ENCODE data around the gene CACNA2D1. TPM values are rescaled to one million over a fixed set of nuclear protein-coding genes. Genes with fewer than 3 reads are reported as not detected.

The CACNA2D1 gene
- total RNA-seq, 3 donors from 2014 or later (not counting 1 experiment from before 2014, with no cell fraction given), result not detected

- no peaks in the 10 kb centered on the region for H3K4me1 Mint-ChIP-seq
- no peak for DNase-seq
- Histone ChIP-seq H3K9me3 (ENCODE audit: control insufficient read depth, insufficient read depth, low read length) (peaks cover 6% of the 10 kb centered on the region), H3K4me1 (ENCODE audit: control insufficient read depth, insufficient read depth, low read length) (no peaks in the 10 kb centered on the region), H3K4me3 (ENCODE audit: low read length) (no peak overlapping the region), H3K27me3 (ENCODE audit: control insufficient read depth, insufficient read depth, low read length) (no peaks in the 10 kb centered on the region), H3K36me3 (ENCODE audit: control insufficient read depth, insufficient read depth, low read length) (no peaks in the 10 kb centered on the region), H3K27ac (ENCODE audit: low read length) (no peak overlapping the region)
- no peaks in the 10 kb centered on the region for H3K36me3 Mint-ChIP-seq
- H3K27me3 Mint-ChIP-seq (ENCODE audit: low read depth in 2 of 2), result no peaks in the 10 kb centered on the region
- no peak overlapping the region for H3K27ac Mint-ChIP-seq
- WGBS (ENCODE audit: insufficient coverage), result no CpG with 5 or more reads among the region's 2 CpGs
- intact Hi-C loops (cut with micrococcal nuclease), result no loop called here
- H3K4me3 Mint-ChIP-seq, result no peak overlapping the region
- H3K9me3 Mint-ChIP-seq, result peaks cover 14 to 17% of the 10 kb centered on the region in 2 donors
- no peak for ATAC-seq
- TF ChIP-seq CTCF (IDR thresholded peaks at IDR 0.05), result no peak
Measured at GRCh38 chr7:81944058-81944457, 499.5 kb downstream of the CACNA2D1 start.

GRCh38 chr7:81937091-81937490, 506.5 kb downstream of the CACNA2D1 start:
- Histone ChIP-seq H3K4me3 (ENCODE audit: low read length) (no peak overlapping the region), H3K36me3 (ENCODE audit: control insufficient read depth, insufficient read depth, low read length) (no peaks in the 10 kb centered on the region), H3K9me3 (ENCODE audit: control insufficient read depth, insufficient read depth, low read length) (no peaks in the 10 kb centered on the region), H3K27me3 (ENCODE audit: control insufficient read depth, insufficient read depth, low read length) (no peaks in the 10 kb centered on the region), H3K4me1 (ENCODE audit: control insufficient read depth, insufficient read depth, low read length) (no peaks in the 10 kb centered on the region), H3K27ac (ENCODE audit: low read length) (no peak overlapping the region)
- ATAC-seq, result no peak
- H3K36me3 Mint-ChIP-seq, result no peaks in the 10 kb centered on the region
- DNase-seq, result no peak
- no peak overlapping the region for H3K4me3 Mint-ChIP-seq
- H3K27me3 Mint-ChIP-seq (ENCODE audit: low read depth in 2 of 2), result no peaks in the 10 kb centered on the region
- H3K4me1 Mint-ChIP-seq, result no peaks in the 10 kb centered on the region
- no peak for TF ChIP-seq CTCF (IDR thresholded peaks at IDR 0.05)
- H3K27ac Mint-ChIP-seq, result no peak overlapping the region
- intact Hi-C loops (cut with micrococcal nuclease), result no loop called here
- H3K9me3 Mint-ChIP-seq, result peaks cover 13 to 17% of the 10 kb centered on the region in 2 donors

GRCh38 chr7:81934596-81935301, 508.8 kb downstream of the CACNA2D1 start:
- no peaks in the 10 kb centered on the region for H3K27me3 Mint-ChIP-seq (ENCODE audit: low read depth in 2 of 2)
- Histone ChIP-seq H3K27me3 (ENCODE audit: control insufficient read depth, insufficient read depth, low read length) (no peaks in the 10 kb centered on the region), H3K9me3 (ENCODE audit: control insufficient read depth, insufficient read depth, low read length) (no peaks in the 10 kb centered on the region), H3K4me3 (ENCODE audit: low read length) (no peak overlapping the region), H3K36me3 (ENCODE audit: control insufficient read depth, insufficient read depth, low read length) (no peaks in the 10 kb centered on the region), H3K27ac (ENCODE audit: low read length) (no peak overlapping the region), H3K4me1 (ENCODE audit: control insufficient read depth, insufficient read depth, low read length) (no peaks in the 10 kb centered on the region)
- H3K4me3 Mint-ChIP-seq, result no peak overlapping the region
- no peak for ATAC-seq
- H3K4me1 Mint-ChIP-seq, result no peaks in the 10 kb centered on the region
- whole genome bisulfite sequencing (ENCODE audit: insufficient coverage), result 81% methylated on average over 3 of the region's 6 CpGs
- no peak for TF ChIP-seq CTCF (IDR thresholded peaks at IDR 0.05)
- no peak overlapping the region for H3K27ac Mint-ChIP-seq
- DNase-seq, result no peak
- intact Hi-C loops (cut with micrococcal nuclease), result no loop called here
- H3K9me3 Mint-ChIP-seq, result peaks cover 14 to 17% of the 10 kb centered on the region in 2 donors
- no peaks in the 10 kb centered on the region for H3K36me3 Mint-ChIP-seq

GRCh38 chr7:81932936-81933335, 510.6 kb downstream of the CACNA2D1 start:
- Mint-ChIP-seq H3K36me3 (no peaks in the 10 kb centered on the region), H3K27ac (no peak overlapping the region), H3K4me3 (no peak overlapping the region), H3K4me1 (no peaks in the 10 kb centered on the region), H3K9me3 (peaks cover 9 to 16% of the 10 kb centered on the region in 2 donors), H3K27me3 (ENCODE audit: low read depth in 2 of 2) (no peaks in the 10 kb centered on the region)
- Histone ChIP-seq H3K27ac (ENCODE audit: low read length) (no peak overlapping the region), H3K27me3 (ENCODE audit: control insufficient read depth, insufficient read depth, low read length) (no peaks in the 10 kb centered on the region), H3K4me1 (ENCODE audit: control insufficient read depth, insufficient read depth, low read length) (no peaks in the 10 kb centered on the region), H3K36me3 (ENCODE audit: control insufficient read depth, insufficient read depth, low read length) (no peaks in the 10 kb centered on the region), H3K4me3 (ENCODE audit: low read length) (no peak overlapping the region), H3K9me3 (ENCODE audit: control insufficient read depth, insufficient read depth, low read length) (no peaks in the 10 kb centered on the region)
- WGBS (ENCODE audit: insufficient coverage), result 85% methylated on average over 2 of the region's 2 CpGs
- DNase-seq (no peak), ATAC-seq (no peak)
- TF ChIP-seq CTCF (IDR thresholded peaks at IDR 0.05), result no peak
- intact Hi-C loops (cut with micrococcal nuclease), result no loop called here
